WTC11 (cell line): ENCODE measurements around the gene IQCF2. TPM values are rescaled to one million over a fixed set of nuclear protein-coding genes. Genes with fewer than 3 reads are reported as not detected.

ENCODE experiments used
- CREB1 ChIP-seq: sonication (generic); formaldehyde crosslinking; IDR thresholded peaks from 2 replicates; pipeline ENCODE4 v1.8.0; 2023; ENCODE audit warnings: mild to moderate bottlenecking, missing genetic modification reagents
- CREM ChIP-seq: sonication (generic); formaldehyde crosslinking; IDR thresholded peaks from 2 replicates; pipeline ENCODE4 v1.8.1; 2022; ENCODE audit warnings: mild to moderate bottlenecking, missing genetic modification reagents, moderate library complexity
- E2F5 ChIP-seq: sonication (generic); formaldehyde crosslinking; IDR thresholded peaks from 2 replicates; pipeline ENCODE4 v1.8.1; 2022; ENCODE audit warnings: mild to moderate bottlenecking, moderate library complexity, missing genetic modification reagents
- GTF2I ChIP-seq: fragments of 250-450 bp; sonication (Bioruptor Pico); conservative IDR thresholded peaks from 2 replicates; pipeline ENCODE4 v1.4.0; 2021; ENCODE audit warnings: mild to moderate bottlenecking
- IRF1 ChIP-seq: sonication (generic); formaldehyde crosslinking; IDR thresholded peaks from 2 replicates; pipeline ENCODE4 v1.8.0; 2023; ENCODE audit warnings: missing genetic modification reagents
- IRF2 ChIP-seq: sonication (generic); formaldehyde crosslinking; IDR thresholded peaks from 2 replicates; pipeline ENCODE4 v1.8.0; 2022; ENCODE audit warnings: low read depth, missing genetic modification reagents, borderline replicate concordance
- KAT7 ChIP-seq: sonication (generic); formaldehyde crosslinking; IDR thresholded peaks from 2 replicates; pipeline ENCODE4 v1.8.1; 2023; ENCODE audit warnings: missing genetic modification reagents, mild to moderate bottlenecking, borderline replicate concordance
- MAX ChIP-seq: sonication (generic); formaldehyde crosslinking; IDR thresholded peaks from 2 replicates; pipeline ENCODE4 v1.8.0; 2022; ENCODE audit warnings: mild to moderate bottlenecking, missing genetic modification reagents
- PRDM15 ChIP-seq: sonication (generic); formaldehyde crosslinking; IDR thresholded peaks from 2 replicates; pipeline ENCODE4 v1.8.0; 2022; ENCODE audit warnings: missing genetic modification reagents
- PREB ChIP-seq: sonication (generic); formaldehyde crosslinking; IDR thresholded peaks from 2 replicates; pipeline ENCODE4 v1.8.1; 2022; ENCODE audit warnings: mild to moderate bottlenecking, missing genetic modification reagents, moderate library complexity, borderline replicate concordance
- SMAD3 ChIP-seq: sonication (generic); formaldehyde crosslinking; IDR thresholded peaks from 2 replicates; pipeline ENCODE4 v1.8.0; 2022; ENCODE audit warnings: missing genetic modification reagents, mild to moderate bottlenecking, borderline replicate concordance
- SMAD4 ChIP-seq: sonication (generic); formaldehyde crosslinking; IDR thresholded peaks from 2 replicates; pipeline ENCODE4 v1.8.0; 2022; ENCODE audit warnings: mild to moderate bottlenecking, missing genetic modification reagents
- TEAD4 ChIP-seq: sonication (generic); formaldehyde crosslinking; IDR thresholded peaks from 2 replicates; pipeline ENCODE4 v1.8.0; 2022; ENCODE audit warnings: mild to moderate bottlenecking, missing genetic modification reagents
- USF2 ChIP-seq: sonication (generic); formaldehyde crosslinking; IDR thresholded peaks from 2 replicates; pipeline ENCODE4 v1.8.1; 2023; ENCODE audit warnings: mild to moderate bottlenecking, missing genetic modification reagents, moderate library complexity
- ZNF232 ChIP-seq: sonication (generic); formaldehyde crosslinking; IDR thresholded peaks from 2 replicates; pipeline ENCODE4 v1.8.0; 2022; ENCODE audit warnings: mild to moderate bottlenecking, missing genetic modification reagents
- total RNA-seq: library from RNA; stranded (reverse); gene quantifications from 3 replicates; pipeline ENCODE4 v1.2.3, GENCODE V29; 2021
- TF ChIP-seq, protein P1 (sequence below): fragments of 200-600 bp; IDR thresholded peaks from 2 replicates; pipeline ENCODE4 v1.8.0; 2022; ENCODE audit warnings: antibody characterized with exemption
- TF ChIP-seq, protein P2 (sequence below): sonication (generic); formaldehyde crosslinking; conservative IDR thresholded peaks from 2 replicates; pipeline ENCODE4 v1.8.1; 2023; ENCODE audit warnings: mild to moderate bottlenecking, low read depth, missing genetic modification reagents, moderate library complexity
- TF ChIP-seq, protein P3 (sequence below): fragments of 250-450 bp; sonication (Bioruptor Pico); conservative IDR thresholded peaks from 2 replicates; pipeline ENCODE4 v1.9.0; 2021; ENCODE audit warnings: mild to moderate bottlenecking
- TF ChIP-seq, protein P4 (sequence below): sonication (generic); formaldehyde crosslinking; IDR thresholded peaks from 2 replicates; pipeline ENCODE4 v1.8.1; 2022; ENCODE audit warnings: low read depth, missing genetic modification reagents, borderline replicate concordance
- TF ChIP-seq, protein P5 (sequence below): sonication (generic); formaldehyde crosslinking; IDR thresholded peaks from 2 replicates; pipeline ENCODE4 v1.8.1; 2023; ENCODE audit warnings: mild to moderate bottlenecking, missing genetic modification reagents

The IQCF2 gene
- total RNA-seq, 1 experiment from 2014 or later = not detected

GRCh38 chr3:51819709-51820406, 41.6 kb upstream of the IQCF2 start (continued):
- TF ChIP-seq MAX (CRISPR knock-in tag) (peak; percentile 48; the same call in 1 of the 2 replicates), USF2 (CRISPR knock-in tag) (no peak), ZNF232 (no peak), IRF2 (CRISPR knock-in tag) (no peak), SMAD3 (CRISPR knock-in tag) (no peak), GTF2I (CRISPR knock-in tag) (no peak), IRF1 (no peak), PRDM15 (no peak), CREB1 (CRISPR knock-in tag) (no peak), SMAD4 (CRISPR knock-in tag) (no peak), CREM (CRISPR knock-in tag) (no peak), KAT7 (CRISPR knock-in tag) (no peak), E2F5 (CRISPR knock-in tag) (no peak), PREB (CRISPR knock-in tag) (no peak), TEAD4 (CRISPR knock-in tag) (peak; percentile 29; the same call in 1 of the 2 replicates)
- TF ChIP-seq, protein P1, sequence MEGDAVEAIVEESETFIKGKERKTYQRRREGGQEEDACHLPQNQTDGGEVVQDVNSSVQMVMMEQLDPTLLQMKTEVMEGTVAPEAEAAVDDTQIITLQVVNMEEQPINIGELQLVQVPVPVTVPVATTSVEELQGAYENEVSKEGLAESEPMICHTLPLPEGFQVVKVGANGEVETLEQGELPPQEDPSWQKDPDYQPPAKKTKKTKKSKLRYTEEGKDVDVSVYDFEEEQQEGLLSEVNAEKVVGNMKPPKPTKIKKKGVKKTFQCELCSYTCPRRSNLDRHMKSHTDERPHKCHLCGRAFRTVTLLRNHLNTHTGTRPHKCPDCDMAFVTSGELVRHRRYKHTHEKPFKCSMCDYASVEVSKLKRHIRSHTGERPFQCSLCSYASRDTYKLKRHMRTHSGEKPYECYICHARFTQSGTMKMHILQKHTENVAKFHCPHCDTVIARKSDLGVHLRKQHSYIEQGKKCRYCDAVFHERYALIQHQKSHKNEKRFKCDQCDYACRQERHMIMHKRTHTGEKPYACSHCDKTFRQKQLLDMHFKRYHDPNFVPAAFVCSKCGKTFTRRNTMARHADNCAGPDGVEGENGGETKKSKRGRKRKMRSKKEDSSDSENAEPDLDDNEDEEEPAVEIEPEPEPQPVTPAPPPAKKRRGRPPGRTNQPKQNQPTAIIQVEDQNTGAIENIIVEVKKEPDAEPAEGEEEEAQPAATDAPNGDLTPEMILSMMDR = peak; percentile 76
- TF ChIP-seq, protein P2, sequence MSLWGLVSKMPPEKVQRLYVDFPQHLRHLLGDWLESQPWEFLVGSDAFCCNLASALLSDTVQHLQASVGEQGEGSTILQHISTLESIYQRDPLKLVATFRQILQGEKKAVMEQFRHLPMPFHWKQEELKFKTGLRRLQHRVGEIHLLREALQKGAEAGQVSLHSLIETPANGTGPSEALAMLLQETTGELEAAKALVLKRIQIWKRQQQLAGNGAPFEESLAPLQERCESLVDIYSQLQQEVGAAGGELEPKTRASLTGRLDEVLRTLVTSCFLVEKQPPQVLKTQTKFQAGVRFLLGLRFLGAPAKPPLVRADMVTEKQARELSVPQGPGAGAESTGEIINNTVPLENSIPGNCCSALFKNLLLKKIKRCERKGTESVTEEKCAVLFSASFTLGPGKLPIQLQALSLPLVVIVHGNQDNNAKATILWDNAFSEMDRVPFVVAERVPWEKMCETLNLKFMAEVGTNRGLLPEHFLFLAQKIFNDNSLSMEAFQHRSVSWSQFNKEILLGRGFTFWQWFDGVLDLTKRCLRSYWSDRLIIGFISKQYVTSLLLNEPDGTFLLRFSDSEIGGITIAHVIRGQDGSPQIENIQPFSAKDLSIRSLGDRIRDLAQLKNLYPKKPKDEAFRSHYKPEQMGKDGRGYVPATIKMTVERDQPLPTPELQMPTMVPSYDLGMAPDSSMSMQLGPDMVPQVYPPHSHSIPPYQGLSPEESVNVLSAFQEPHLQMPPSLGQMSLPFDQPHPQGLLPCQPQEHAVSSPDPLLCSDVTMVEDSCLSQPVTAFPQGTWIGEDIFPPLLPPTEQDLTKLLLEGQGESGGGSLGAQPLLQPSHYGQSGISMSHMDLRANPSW (CRISPR knock-in tag) = no peak
- TF ChIP-seq, protein P3, sequence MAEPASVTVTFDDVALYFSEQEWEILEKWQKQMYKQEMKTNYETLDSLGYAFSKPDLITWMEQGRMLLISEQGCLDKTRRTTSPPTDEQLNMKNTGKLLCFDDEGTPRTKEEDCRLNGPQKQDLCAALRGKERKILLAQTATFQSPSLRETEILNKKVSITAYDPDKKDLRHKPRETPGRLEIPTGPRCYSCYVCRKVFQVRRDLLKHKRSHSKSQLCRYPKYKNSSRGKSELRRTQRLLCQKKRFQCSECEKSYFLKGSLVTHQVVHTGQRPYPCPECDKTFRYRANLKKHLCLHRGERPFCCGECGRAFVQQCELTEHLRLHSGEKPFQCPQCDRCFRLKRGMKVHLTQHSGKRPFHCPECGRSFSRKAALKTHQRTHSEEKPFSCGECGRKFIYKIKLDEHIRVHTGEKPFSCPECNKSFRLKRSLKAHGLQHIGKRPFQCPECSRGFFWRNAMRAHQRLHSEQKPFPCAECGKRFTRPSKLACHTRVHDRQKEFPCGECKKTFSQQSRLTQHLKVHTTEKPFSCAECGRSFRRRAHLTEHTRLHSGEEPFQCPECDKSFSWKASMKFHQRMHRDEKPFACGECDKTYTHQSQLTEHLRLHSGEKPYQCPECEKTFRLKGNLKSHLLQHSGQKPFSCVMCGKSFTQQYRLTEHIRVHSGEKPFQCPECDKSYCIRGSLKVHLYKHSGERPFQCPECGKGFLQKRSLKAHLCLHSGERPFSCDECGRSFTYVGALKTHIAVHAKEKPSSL = no peak
- TF ChIP-seq, protein P4, sequence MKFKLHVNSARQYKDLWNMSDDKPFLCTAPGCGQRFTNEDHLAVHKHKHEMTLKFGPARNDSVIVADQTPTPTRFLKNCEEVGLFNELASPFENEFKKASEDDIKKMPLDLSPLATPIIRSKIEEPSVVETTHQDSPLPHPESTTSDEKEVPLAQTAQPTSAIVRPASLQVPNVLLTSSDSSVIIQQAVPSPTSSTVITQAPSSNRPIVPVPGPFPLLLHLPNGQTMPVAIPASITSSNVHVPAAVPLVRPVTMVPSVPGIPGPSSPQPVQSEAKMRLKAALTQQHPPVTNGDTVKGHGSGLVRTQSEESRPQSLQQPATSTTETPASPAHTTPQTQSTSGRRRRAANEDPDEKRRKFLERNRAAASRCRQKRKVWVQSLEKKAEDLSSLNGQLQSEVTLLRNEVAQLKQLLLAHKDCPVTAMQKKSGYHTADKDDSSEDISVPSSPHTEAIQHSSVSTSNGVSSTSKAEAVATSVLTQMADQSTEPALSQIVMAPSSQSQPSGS = no peak
- TF ChIP-seq, protein P5, sequence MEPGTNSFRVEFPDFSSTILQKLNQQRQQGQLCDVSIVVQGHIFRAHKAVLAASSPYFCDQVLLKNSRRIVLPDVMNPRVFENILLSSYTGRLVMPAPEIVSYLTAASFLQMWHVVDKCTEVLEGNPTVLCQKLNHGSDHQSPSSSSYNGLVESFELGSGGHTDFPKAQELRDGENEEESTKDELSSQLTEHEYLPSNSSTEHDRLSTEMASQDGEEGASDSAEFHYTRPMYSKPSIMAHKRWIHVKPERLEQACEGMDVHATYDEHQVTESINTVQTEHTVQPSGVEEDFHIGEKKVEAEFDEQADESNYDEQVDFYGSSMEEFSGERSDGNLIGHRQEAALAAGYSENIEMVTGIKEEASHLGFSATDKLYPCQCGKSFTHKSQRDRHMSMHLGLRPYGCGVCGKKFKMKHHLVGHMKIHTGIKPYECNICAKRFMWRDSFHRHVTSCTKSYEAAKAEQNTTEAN (CRISPR knock-in tag) = no peak
